Measurements from ENCODE around the gene MTFMT. TPM values are rescaled to one million over a fixed set of nuclear protein-coding genes. Genes with fewer than 3 reads are reported as not detected.

The MTFMT gene
- 13.3 and 15.6 TPM in 2 replicates for total RNA-seq

GRCh38 chr15:65028921-65029735, at the start of gene MTFMT:
Gene MTFMT, minus strand, starts transcription at chr15:65029639. Its CDS starts 26 bp downstream, at chr15:65029613.
- intact Hi-C loops (cut with micrococcal nuclease), result loop anchor here (2.0 kb wide), 1 partner anchor 40 kb away; the partner anchor contains the start of gene SPG21

GRCh38 chr15:65077981-65078352, 48.5 kb upstream of the MTFMT start:
- intact Hi-C loops (cut with micrococcal nuclease), result loop anchor here (1.0 to 5.0 kb wide), 2 partner anchors 45 to 346 kb away; no protein-coding TSS in a partner anchor

GRCh38 chr15:65077291-65077980, 48.0 kb upstream of the MTFMT start:
- intact Hi-C loops (cut with micrococcal nuclease), result loop anchor here (5.0 kb wide), 1 partner anchor 345 kb away; no protein-coding TSS in a partner anchor

- intact Hi-C loops (cut with micrococcal nuclease), result loop anchor here (5.0 kb wide), 1 partner anchor 344 kb away; no protein-coding TSS in a partner anchor
These were observed 47.2 kb upstream of the MTFMT start, which contains the start of gene KBTBD13 for GRCh38 chr15:65076486-65077290. Gene KBTBD13, plus strand, starts transcription at chr15:65076746. Its CDS starts 70 bp downstream, at chr15:65076816.

- intact Hi-C loops (cut with micrococcal nuclease), result loop anchor here (5.0 kb wide), 1 partner anchor 344 kb away; no protein-coding TSS in a partner anchor
These were observed 46.4 kb upstream of the MTFMT start for GRCh38 chr15:65075607-65076395.

- intact Hi-C loops (cut with micrococcal nuclease), result loop anchor here (5.0 kb wide), 1 partner anchor 343 kb away; no protein-coding TSS in a partner anchor
These were observed 45.5 kb upstream of the MTFMT start for GRCh38 chr15:65074946-65075345.

- intact Hi-C loops (cut with micrococcal nuclease), result no loop called here
These were observed 43.2 kb upstream of the MTFMT start for GRCh38 chr15:65072617-65073016.

- intact Hi-C loops (cut with micrococcal nuclease), result no loop called here
These were observed 42.6 kb upstream of the MTFMT start for GRCh38 chr15:65072027-65072426.

GRCh38 chr15:65071381-65071811, 42.0 kb upstream of the MTFMT start:
- intact Hi-C loops (cut with micrococcal nuclease), result no loop called here

GRCh38 chr15:65069779-65070546, 40.5 kb upstream of the MTFMT start:
- intact Hi-C loops (cut with micrococcal nuclease), result no loop called here

GRCh38 chr15:65069179-65069578, 39.7 kb upstream of the MTFMT start:
- intact Hi-C loops (cut with micrococcal nuclease), result no loop called here

- intact Hi-C loops (cut with micrococcal nuclease), result no loop called here
These were observed 39.0 kb upstream of the MTFMT start for GRCh38 chr15:65068403-65068788.

- intact Hi-C loops (cut with micrococcal nuclease), result no loop called here
These were observed 38.4 kb upstream of the MTFMT start, which contains the start of gene RASL12 for GRCh38 chr15:65067645-65068402. Gene RASL12, minus strand, starts transcription at chr15:65067991. Its CDS starts 156 bp downstream, at chr15:65067835.

- intact Hi-C loops (cut with micrococcal nuclease), result no loop called here
These were observed 37.8 kb upstream of the MTFMT start for GRCh38 chr15:65067317-65067644.

- intact Hi-C loops (cut with micrococcal nuclease), result no loop called here
These were observed 37.3 kb upstream of the MTFMT start for GRCh38 chr15:65066635-65067316.

GRCh38 chr15:65066001-65066634, 36.7 kb upstream of the MTFMT start:
- intact Hi-C loops (cut with micrococcal nuclease), result no loop called here

GRCh38 chr15:65062726-65063125, 33.3 kb upstream of the MTFMT start:
- intact Hi-C loops (cut with micrococcal nuclease), result no loop called here

- intact Hi-C loops (cut with micrococcal nuclease), result no loop called here
These were observed 32.6 kb upstream of the MTFMT start for GRCh38 chr15:65062061-65062460.
